Stimulated activated CD4-positive, alpha-beta T cell treated with anti-CD3 and anti-CD28 coated beads, Interleukin-1b, Interleukin-23, amount 100 ng/mL, for 4 hours (primary cell): ENCODE data around the gene SLC22A23.

Experiments
- DNase-seq, 2 donors: peaks; one replicate each; pipeline ENCODE4 v3.0.0-alpha.2; 2020; ENCODE audit warnings: low read depth in 2 of 2

The SLC22A23 gene

GRCh38 chr6:3405679-3406078, 51.2 kb downstream of the SLC22A23 start:
- no peak for DNase-seq

- DNase-seq: no peak
Observed at GRCh38 chr6:3405182-3405518, 51.7 kb downstream of the SLC22A23 start.

- no peak for DNase-seq
Observed at GRCh38 chr6:3403238-3404173, 53.3 kb downstream of the SLC22A23 start.

GRCh38 chr6:3402310-3403237, 54.3 kb downstream of the SLC22A23 start:
- DNase-seq: no peak

- DNase-seq: no peak
Observed at GRCh38 chr6:3400162-3400561, 56.7 kb downstream of the SLC22A23 start.

- no peak for DNase-seq
Observed at GRCh38 chr6:3398755-3399696, 57.8 kb downstream of the SLC22A23 start.

GRCh38 chr6:3398165-3398562, 58.7 kb downstream of the SLC22A23 start:
- no peak for DNase-seq

- DNase-seq: no peak
Observed at GRCh38 chr6:3397229-3398164, 59.4 kb downstream of the SLC22A23 start.

GRCh38 chr6:3396503-3397180, 60.2 kb downstream of the SLC22A23 start:
- no peak for DNase-seq

GRCh38 chr6:3394671-3395070, 62.2 kb downstream of the SLC22A23 start:
- no peak for DNase-seq

GRCh38 chr6:3393836-3394202, 63.0 kb downstream of the SLC22A23 start:
- no peak for DNase-seq

GRCh38 chr6:3392930-3393835, 63.7 kb downstream of the SLC22A23 start:
- no peak for DNase-seq

- DNase-seq: no peak
Observed at GRCh38 chr6:3391902-3392458, 64.9 kb downstream of the SLC22A23 start.

- no peak for DNase-seq
Observed at GRCh38 chr6:3390698-3391097, 66.2 kb downstream of the SLC22A23 start.

- no peak for DNase-seq
Observed at GRCh38 chr6:3389390-3390167, 67.3 kb downstream of the SLC22A23 start.

- DNase-seq: no peak
Observed at GRCh38 chr6:3388786-3389185, 68.1 kb downstream of the SLC22A23 start.

GRCh38 chr6:3386374-3386857, 70.4 kb downstream of the SLC22A23 start:
- no peak for DNase-seq
